PC-9 (cell line): ENCODE data around the gene PARP4. TPM values are rescaled to one million over a fixed set of nuclear protein-coding genes. Genes with fewer than 3 reads are reported as not detected.

Experiments
- BruUV-seq: library from RNA; stranded (reverse); fragments of 400-500 nt; replicated peaks from 2 replicates; lab custom pipeline; 2021; lab: Mats Ljungman, UMichigan
- CTCF ChIA-PET: fragments of 300-600 bp; sonication (Branson Sonifier 250); formaldehyde crosslinking; loops from one replicate; lab custom pipeline; 2022; ENCODE audit warnings: antibody characterized with exemption; lab: Charles Lee
- POLR2A ChIA-PET: fragments of 300-600 bp; sonication (Branson Sonifier 250); formaldehyde crosslinking; loops from one replicate; lab custom pipeline; 2022; ENCODE audit warnings: antibody characterized with exemption; ENCODE audit not compliant: unreplicated experiment; lab: Charles Lee
- DNase-seq, 2 experiments: peaks; one replicate each; pipeline versions ENCODE4 v3.0.0 to v3.0.0-alpha.2; 2015 to 2022; ENCODE audit warnings: mixed read lengths in 1 of 2
- H2AFZ ChIP-seq: fragments of 200-600 bp; sonication (generic); 2 replicates; pipeline ENCODE4 v1.8.1; 2017; ENCODE audit warnings: antibody characterized with exemption
- H3F3A ChIP-seq: fragments of 200-600 bp; sonication (generic); 2 replicates; pipeline ENCODE4 v1.8.1; 2017; ENCODE audit warnings: antibody characterized with exemption, mild to moderate bottlenecking, low read depth; ENCODE audit not compliant: insufficient read depth
- H3K27ac ChIP-seq: fragments of 200-600 bp; sonication (generic); 2 replicates; pipeline ENCODE4 v1.6.1; 2016; ENCODE audit warnings: mixed run types
- H3K27me3 ChIP-seq: fragments of 200-600 bp; sonication (generic); 2 replicates; pipeline ENCODE4 v1.6.1; 2016; ENCODE audit warnings: low read depth, mixed run types; ENCODE audit not compliant: insufficient read depth
- H3K36me3 ChIP-seq: fragments of 200-600 bp; sonication (generic); 2 replicates; pipeline ENCODE4 v1.6.1; 2016; ENCODE audit warnings: low read depth, mixed run types
- H3K4me1 ChIP-seq: fragments of 200-600 bp; sonication (generic); replicated peaks from 2 replicates; pipeline ENCODE4 v1.6.1; 2016; ENCODE audit warnings: mixed run types; ENCODE audit not compliant: insufficient read depth
- H3K4me2 ChIP-seq: fragments of 200-600 bp; sonication (generic); 2 replicates; pipeline ENCODE4 v1.6.1; 2017; ENCODE audit warnings: mixed run types
- H3K4me3 ChIP-seq: fragments of 200-600 bp; sonication (generic); 2 replicates; pipeline ENCODE4 v1.6.1; 2016; ENCODE audit warnings: mixed run types
- H3K79me2 ChIP-seq: fragments of 200-600 bp; sonication (generic); 2 replicates; pipeline ENCODE4 v1.6.1; 2017; ENCODE audit warnings: low read depth, mixed run types
- H3K9me2 ChIP-seq: fragments of 200-600 bp; sonication (generic); 2 replicates; pipeline ENCODE4 v1.8.1; 2017; ENCODE audit warnings: mild to moderate bottlenecking; ENCODE audit not compliant: insufficient read depth
- H3K9me3 ChIP-seq: fragments of 200-600 bp; sonication (generic); 2 replicates; pipeline ENCODE4 v1.8.1; 2016; ENCODE audit warnings: low read depth; ENCODE audit not compliant: insufficient read depth
- H4K20me1 ChIP-seq: fragments of 200-600 bp; sonication (generic); 2 replicates; pipeline ENCODE4 v1.8.1; 2017; ENCODE audit not compliant: insufficient read depth
- CTCF ChIP-seq: fragments of 200-600 bp; sonication (generic); conservative IDR thresholded peaks from 2 replicates; pipeline ENCODE4 v1.6.1; 2017; ENCODE audit warnings: mixed run types, antibody characterized with exemption, mild to moderate bottlenecking, moderate library complexity
- EZH2 ChIP-seq: fragments of 200-600 bp; sonication (generic); IDR thresholded peaks from 2 replicates; pipeline ENCODE4 v1.8.0; 2017; ENCODE audit warnings: antibody characterized with exemption, low read depth
- intact Hi-C: fragments of 100-400 bp; cut with micrococcal nuclease; formaldehyde crosslinking; loops from one replicate; pipeline ENCODE4 v1.10.0; 2022; ENCODE audit not compliant: unreplicated experiment
- total RNA-seq: library from RNA; stranded (reverse); gene quantifications from 2 replicates; pipeline ENCODE4 v1.2.3, GENCODE V29; 2021

The PARP4 gene
- total RNA-seq, 1 experiment from 2014 or later = 80.6 TPM

- H3K36me3 ChIP-seq = no peaks in the 10 kb centered on the region
- no peak overlapping the region for H3K4me2 ChIP-seq
- H3K9me2 ChIP-seq = no peaks in the 10 kb centered on the region
- POLR2A ChIA-PET = no interaction called here
- no peaks in the 10 kb centered on the region for H3K79me2 ChIP-seq
- TF ChIP-seq EZH2 (no peak), CTCF (0 out of 2 replicates have a peak, but pooled peaks have one; percentile 21)
- DNase-seq = no peak
- H3K4me1 ChIP-seq = no peaks in the 10 kb centered on the region
- no peak overlapping the region for H2AFZ ChIP-seq
- H3K27me3 ChIP-seq = no peaks in the 10 kb centered on the region
- intact Hi-C loops = no loop called here
- H4K20me1 ChIP-seq = no peaks in the 10 kb centered on the region
- H3K4me3 ChIP-seq = no peak overlapping the region
- no peaks in the 10 kb centered on the region for H3F3A ChIP-seq
- CTCF ChIA-PET = no interaction called here
- H3K27ac ChIP-seq = no peak overlapping the region
- BruUV-seq = no TSS peak
- no peaks in the 10 kb centered on the region for H3K9me3 ChIP-seq
These were observed 27.9 kb upstream of the PARP4 start for GRCh38 chr13:24540236-24541126.

- no TSS peak for BruUV-seq
- Histone ChIP-seq H4K20me1 (no peaks in the 10 kb centered on the region), H3K36me3 (no peaks in the 10 kb centered on the region), H3K9me2 (no peaks in the 10 kb centered on the region), H3K27me3 (no peaks in the 10 kb centered on the region), H3K9me3 (no peaks in the 10 kb centered on the region), H3K27ac (no peak overlapping the region), H3K4me1 (no peaks in the 10 kb centered on the region), H3K4me2 (no peak overlapping the region), H3F3A (no peaks in the 10 kb centered on the region), H3K4me3 (no peak overlapping the region), H3K79me2 (no peaks in the 10 kb centered on the region), H2AFZ (no peak overlapping the region)
- CTCF ChIA-PET = no interaction called here
- intact Hi-C loops = no loop called here
- TF ChIP-seq CTCF (no peak), EZH2 (no peak)
- DNase-seq = no peak
- POLR2A ChIA-PET = no interaction called here
These were observed 27.1 kb upstream of the PARP4 start for GRCh38 chr13:24539500-24540165.

GRCh38 chr13:24529478-24529877 lies 16.9 kb upstream of the PARP4 start:
- Histone ChIP-seq H3K4me2 (no peak overlapping the region), H3K4me3 (no peak overlapping the region), H2AFZ (no peak overlapping the region), H3F3A (no peaks in the 10 kb centered on the region), H3K79me2 (no peaks in the 10 kb centered on the region), H3K4me1 (no peaks in the 10 kb centered on the region), H4K20me1 (0 out of 2 replicates have a peak, but pooled peaks cover 3% of the 10 kb centered on the region), H3K9me3 (no peaks in the 10 kb centered on the region), H3K27ac (no peak overlapping the region), H3K9me2 (no peaks in the 10 kb centered on the region), H3K27me3 (no peaks in the 10 kb centered on the region), H3K36me3 (no peaks in the 10 kb centered on the region)
- TF ChIP-seq CTCF = no peak
- TF ChIP-seq EZH2 = no peak
- POLR2A ChIA-PET = no interaction called here
- no TSS peak for BruUV-seq
- CTCF ChIA-PET = no interaction called here
- DNase-seq = no peak
- intact Hi-C loops = no loop called here
